ENCODE measurements around the gene ADAMTS1. TPM values are rescaled to one million over a fixed set of nuclear protein-coding genes. Genes with fewer than 3 reads are reported as not detected.

The ADAMTS1 gene
- total and polyA plus RNA-seq, 5 donors from 2014 or later = 0.03 to 0.32 TPM; not detected in 3

DNA sequence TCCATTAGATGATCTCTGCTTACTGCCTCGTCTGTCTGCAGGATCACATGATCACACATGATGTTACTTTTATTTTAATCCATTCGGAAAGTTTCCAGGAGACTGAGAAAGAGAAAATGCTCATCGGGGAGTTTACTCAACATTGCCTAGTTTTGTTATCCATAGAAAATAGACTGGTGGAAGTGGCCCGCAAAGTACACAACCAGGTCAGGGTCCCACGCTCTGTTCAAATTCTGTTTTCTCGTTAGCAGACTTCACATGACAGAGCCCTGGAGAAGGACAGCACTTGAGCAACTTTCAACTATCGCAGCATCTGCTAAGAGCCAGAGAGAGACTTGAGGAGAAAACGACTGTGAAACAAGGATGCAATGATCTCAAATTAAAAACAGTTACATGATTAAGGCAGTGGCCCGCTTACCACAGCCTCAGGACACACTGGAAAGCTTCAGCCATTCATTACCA is 44.2 kb downstream of the ADAMTS1 start:
- no peaks in the 10 kb centered on the region for H3K4me1 Mint-ChIP-seq
- DNase-seq = no peak

DNA sequence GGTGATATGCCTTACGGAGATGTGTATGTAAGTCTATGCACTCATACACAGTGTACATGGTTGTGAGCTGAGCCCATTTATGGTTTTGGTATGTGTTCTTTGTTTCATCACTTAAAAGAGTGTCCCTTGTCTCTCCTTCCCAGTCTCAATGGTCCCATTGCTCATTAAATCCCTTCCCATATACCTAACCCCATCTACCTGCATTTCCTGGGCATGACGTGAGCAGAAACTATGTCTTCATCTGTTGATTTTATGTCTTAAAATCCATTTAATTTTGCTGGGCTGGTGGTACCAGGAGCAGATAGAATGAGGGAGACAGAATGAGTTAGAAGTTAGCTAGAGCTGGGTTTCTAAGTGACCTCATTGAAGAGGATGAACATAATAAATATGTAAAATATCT is 44.8 kb downstream of the ADAMTS1 start:
- Histone ChIP-seq H3K4me3 (ENCODE audit: low read depth, low read length) (no peak overlapping the region), H3K27me3 (ENCODE audit: control insufficient read depth, insufficient read depth, low read length) (no peaks in the 10 kb centered on the region), H3K4me1 (ENCODE audit: control insufficient read depth, insufficient read depth, low read length, poor library complexity, severe bottlenecking) (no peaks in the 10 kb centered on the region), H3K9me3 (ENCODE audit: control insufficient read depth in 2 of 2, low read length in 2 of 2) (no peaks in the 10 kb centered on the region), H3K36me3 (ENCODE audit: control insufficient read depth, insufficient read depth, low read length) (no peaks in the 10 kb centered on the region), H3K27ac (ENCODE audit: insufficient read depth, low read length, poor library complexity, severe bottlenecking) (no peak overlapping the region)
- Mint-ChIP-seq H3K9me3 (peaks cover 0 to 18% (median 1%) of the 10 kb centered on the region in 7 donors), H3K4me1 (no peaks in the 10 kb centered on the region), H3K4me3 (no peak overlapping the region), H3K27me3 (no peaks in the 10 kb centered on the region), H3K36me3 (no peaks in the 10 kb centered on the region), H3K27ac (no peak overlapping the region)
- ATAC-seq (ENCODE audit: low read depth in 2 of 2) = no peak
- DNase-seq = no peak

More for the DNA sequence above, 44.2 kb downstream of the ADAMTS1 start:
- Histone ChIP-seq H3K4me3 (ENCODE audit: low read depth, low read length) (no peak overlapping the region), H3K27me3 (ENCODE audit: control insufficient read depth, insufficient read depth, low read length) (no peaks in the 10 kb centered on the region), H3K4me1 (ENCODE audit: control insufficient read depth, insufficient read depth, low read length, poor library complexity, severe bottlenecking) (no peaks in the 10 kb centered on the region), H3K9me3 (ENCODE audit: control insufficient read depth in 2 of 2, low read length in 2 of 2) (no peaks in the 10 kb centered on the region), H3K27ac (ENCODE audit: insufficient read depth, low read length, poor library complexity, severe bottlenecking) (no peak overlapping the region), H3K36me3 (ENCODE audit: control insufficient read depth, insufficient read depth, low read length) (no peaks in the 10 kb centered on the region)
- no peak overlapping the region for H3K4me3 Mint-ChIP-seq
- no peaks in the 10 kb centered on the region for H3K27me3 Mint-ChIP-seq
- peaks cover 0 to 17% (median 1%) of the 10 kb centered on the region in 7 donors for H3K9me3 Mint-ChIP-seq
- no peak for ATAC-seq (ENCODE audit: low read depth in 2 of 2)
- H3K27ac Mint-ChIP-seq = no peak overlapping the region
- H3K36me3 Mint-ChIP-seq = no peaks in the 10 kb centered on the region

DNA sequence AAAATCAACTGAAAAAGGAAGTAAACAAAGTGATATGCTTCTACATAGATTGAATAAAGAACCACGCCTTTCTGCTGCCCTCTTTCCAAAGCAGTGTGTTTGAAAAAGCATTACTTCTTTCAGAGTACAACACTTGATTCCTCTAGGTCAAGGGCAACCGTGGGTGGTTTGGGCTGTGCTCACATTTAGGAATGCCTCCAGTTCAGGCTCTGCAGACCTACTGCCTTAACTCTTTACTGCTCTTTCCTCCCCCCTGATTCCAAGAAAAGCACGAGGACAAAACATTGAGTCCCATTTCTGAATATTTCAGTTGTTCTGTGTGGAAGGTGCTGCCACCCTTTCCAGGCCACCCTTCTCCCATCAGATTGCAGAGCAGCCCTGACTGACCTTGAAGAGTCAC is 45.2 kb downstream of the ADAMTS1 start:
- H3K27ac ChIP-seq (ENCODE audit: insufficient read depth, low read length, poor library complexity, severe bottlenecking) = no peak overlapping the region
- DNase-seq = no peak
- H3K36me3 Mint-ChIP-seq = no peaks in the 10 kb centered on the region
- no peaks in the 10 kb centered on the region for H3K4me1 ChIP-seq (ENCODE audit: control insufficient read depth, insufficient read depth, low read length, poor library complexity, severe bottlenecking)
- no peaks in the 10 kb centered on the region for H3K4me1 Mint-ChIP-seq
- no peaks in the 10 kb centered on the region for H3K27me3 ChIP-seq (ENCODE audit: control insufficient read depth, insufficient read depth, low read length)
- H3K27me3 Mint-ChIP-seq = no peaks in the 10 kb centered on the region
- no peak overlapping the region for H3K27ac Mint-ChIP-seq
- no peak overlapping the region for H3K4me3 Mint-ChIP-seq
- H3K36me3 ChIP-seq (ENCODE audit: control insufficient read depth, insufficient read depth, low read length) = no peaks in the 10 kb centered on the region
- H3K9me3 Mint-ChIP-seq = peaks cover 0 to 18% (median 1%) of the 10 kb centered on the region in 7 donors
- ATAC-seq (ENCODE audit: low read depth in 2 of 2) = no peak
- H3K9me3 ChIP-seq (ENCODE audit: control insufficient read depth in 2 of 2, low read length in 2 of 2) = no peaks in the 10 kb centered on the region
- no peak overlapping the region for H3K4me3 ChIP-seq (ENCODE audit: low read depth, low read length)

DNA sequence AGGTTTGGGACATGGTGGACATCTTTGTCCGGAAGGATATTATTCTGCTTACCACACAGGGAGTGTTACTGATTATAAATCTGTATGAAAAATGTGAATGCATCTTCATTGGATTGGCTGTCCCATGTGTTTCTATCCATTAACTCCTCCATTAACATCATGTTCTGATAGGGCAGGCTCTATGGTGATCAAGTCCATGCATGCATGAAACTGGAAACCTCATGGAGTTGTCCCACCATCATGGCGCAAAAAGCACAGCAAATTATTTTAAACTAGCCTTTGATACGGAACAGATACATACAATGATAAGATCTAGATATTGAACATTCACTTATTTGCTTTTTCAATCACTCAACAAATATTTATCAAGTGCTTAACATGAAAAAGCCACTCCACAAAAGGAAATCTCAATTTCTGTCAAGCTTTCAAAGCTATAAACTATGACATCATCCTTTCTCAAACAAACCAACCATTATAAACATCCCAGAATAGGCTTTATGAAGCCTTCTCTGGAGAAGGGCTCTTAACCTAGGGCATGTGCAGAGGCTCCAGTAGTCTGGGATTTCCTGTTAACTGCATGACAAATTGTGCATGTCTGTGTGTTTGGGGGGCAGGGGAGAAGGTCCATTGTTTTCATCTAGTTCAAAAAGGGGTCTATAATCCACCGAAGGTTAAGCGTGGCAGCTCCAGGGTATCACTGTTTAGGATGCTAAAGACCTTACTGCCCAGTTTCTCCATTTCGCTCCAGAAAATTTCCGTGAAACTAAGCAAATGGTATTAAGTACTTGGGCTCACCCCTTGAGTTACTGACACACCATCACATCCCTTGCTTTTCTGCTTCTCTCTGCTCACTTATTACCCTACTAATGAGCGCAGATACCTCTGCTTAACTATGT is 46.1 kb downstream of the ADAMTS1 start:
- H3K4me1 Mint-ChIP-seq = no peaks in the 10 kb centered on the region
- no peak overlapping the region for H3K27ac Mint-ChIP-seq
- Histone ChIP-seq H3K27ac (ENCODE audit: insufficient read depth, low read length, poor library complexity, severe bottlenecking) (no peak overlapping the region), H3K9me3 (ENCODE audit: control insufficient read depth in 2 of 2, low read length in 2 of 2) (no peaks in the 10 kb centered on the region), H3K4me3 (ENCODE audit: low read depth, low read length) (no peak overlapping the region), H3K36me3 (ENCODE audit: control insufficient read depth, insufficient read depth, low read length) (no peaks in the 10 kb centered on the region), H3K4me1 (ENCODE audit: control insufficient read depth, insufficient read depth, low read length, poor library complexity, severe bottlenecking) (no peaks in the 10 kb centered on the region), H3K27me3 (ENCODE audit: control insufficient read depth, insufficient read depth, low read length) (no peaks in the 10 kb centered on the region)
- no peaks in the 10 kb centered on the region for H3K27me3 Mint-ChIP-seq
- DNase-seq = no peak
- no peak for ATAC-seq (ENCODE audit: low read depth in 2 of 2)
- H3K4me3 Mint-ChIP-seq = no peak overlapping the region
- H3K9me3 Mint-ChIP-seq = peaks cover 0 to 13% (median 1%) of the 10 kb centered on the region in 7 donors
- H3K36me3 Mint-ChIP-seq = no peaks in the 10 kb centered on the region

DNA sequence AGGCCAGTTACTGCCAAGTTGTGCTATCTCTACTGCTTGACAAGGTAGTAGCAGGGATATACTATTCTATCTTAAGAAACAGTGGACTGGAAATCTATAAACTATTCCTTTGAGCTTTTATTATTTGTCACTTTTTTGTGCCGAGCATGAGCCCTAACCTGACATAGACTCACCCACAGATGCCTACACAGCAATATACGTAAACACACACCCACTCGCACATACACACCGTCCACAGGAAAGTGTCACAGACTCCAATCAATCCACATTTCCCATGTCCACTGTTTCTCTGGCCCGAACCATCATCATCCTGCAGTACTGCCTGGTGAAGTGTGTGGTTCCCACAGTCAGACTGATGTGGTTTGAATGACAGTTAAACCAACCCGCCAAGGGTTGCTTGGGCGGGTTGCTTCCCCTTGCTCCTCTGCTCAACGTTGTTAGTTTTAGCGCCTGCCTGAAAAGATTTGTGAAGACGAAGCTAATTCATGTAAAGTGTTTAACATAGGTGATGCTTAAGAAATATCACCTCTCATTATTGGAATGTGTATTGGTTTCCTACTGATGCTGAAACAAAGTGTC is 47.2 kb downstream of the ADAMTS1 start:
- Mint-ChIP-seq H3K27ac (no peak overlapping the region), H3K27me3 (no peaks in the 10 kb centered on the region), H3K4me3 (no peak overlapping the region), H3K9me3 (peaks cover 0 to 13% (median 5%) of the 10 kb centered on the region in 7 donors), H3K36me3 (no peaks in the 10 kb centered on the region), H3K4me1 (no peaks in the 10 kb centered on the region)
- H3K36me3 ChIP-seq (ENCODE audit: control insufficient read depth, insufficient read depth, low read length) = no peaks in the 10 kb centered on the region
- no peak overlapping the region for H3K4me3 ChIP-seq (ENCODE audit: low read depth, low read length)
- H3K27me3 ChIP-seq (ENCODE audit: control insufficient read depth, insufficient read depth, low read length) = no peaks in the 10 kb centered on the region
- DNase-seq (no peak), ATAC-seq (ENCODE audit: low read depth in 2 of 2) (no peak)
- no peaks in the 10 kb centered on the region for H3K9me3 ChIP-seq (ENCODE audit: control insufficient read depth in 2 of 2, low read length in 2 of 2)
- H3K4me1 ChIP-seq (ENCODE audit: control insufficient read depth, insufficient read depth, low read length, poor library complexity, severe bottlenecking) = no peaks in the 10 kb centered on the region
- H3K27ac ChIP-seq (ENCODE audit: insufficient read depth, low read length, poor library complexity, severe bottlenecking) = no peak overlapping the region

DNA sequence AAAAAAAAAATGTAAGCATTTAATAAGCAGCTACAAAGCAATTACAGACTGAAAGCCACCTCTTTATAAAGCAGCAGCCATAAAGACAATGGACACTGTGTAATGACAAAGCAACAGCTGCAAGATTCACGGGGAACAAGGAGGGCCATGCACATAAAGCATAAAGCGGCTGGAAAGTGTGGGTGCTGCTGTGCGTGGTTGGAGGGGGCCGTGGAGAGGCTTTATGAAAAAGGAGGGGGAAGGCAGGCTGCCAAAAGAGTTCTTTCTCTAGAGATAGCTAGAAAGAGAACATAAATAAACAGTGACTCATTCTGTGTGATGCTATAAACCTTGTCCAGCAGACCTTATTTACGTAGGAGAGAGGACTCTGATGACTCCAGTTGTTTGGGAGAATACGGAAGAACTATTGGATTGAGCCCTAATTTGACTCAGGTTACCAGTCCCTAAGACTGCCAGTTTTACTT is 49.3 kb downstream of the ADAMTS1 start:
- Histone ChIP-seq H3K9me3 (ENCODE audit: control insufficient read depth in 2 of 2, low read length in 2 of 2) (no peaks in the 10 kb centered on the region), H3K27me3 (ENCODE audit: control insufficient read depth, insufficient read depth, low read length) (no peaks in the 10 kb centered on the region), H3K4me3 (ENCODE audit: low read depth, low read length) (no peak overlapping the region), H3K36me3 (ENCODE audit: control insufficient read depth, insufficient read depth, low read length) (no peaks in the 10 kb centered on the region), H3K4me1 (ENCODE audit: control insufficient read depth, insufficient read depth, low read length, poor library complexity, severe bottlenecking) (no peaks in the 10 kb centered on the region), H3K27ac (ENCODE audit: insufficient read depth, low read length, poor library complexity, severe bottlenecking) (no peak overlapping the region)
- no peaks in the 10 kb centered on the region for H3K36me3 Mint-ChIP-seq
- DNase-seq (no peak), ATAC-seq (ENCODE audit: low read depth in 2 of 2) (no peak)
- peaks cover 0 to 12% (median 5%) of the 10 kb centered on the region in 7 donors for H3K9me3 Mint-ChIP-seq
- H3K4me1 Mint-ChIP-seq = no peaks in the 10 kb centered on the region
- no peak overlapping the region for H3K27ac Mint-ChIP-seq
- no peaks in the 10 kb centered on the region for H3K27me3 Mint-ChIP-seq
- H3K4me3 Mint-ChIP-seq = no peak overlapping the region

DNA sequence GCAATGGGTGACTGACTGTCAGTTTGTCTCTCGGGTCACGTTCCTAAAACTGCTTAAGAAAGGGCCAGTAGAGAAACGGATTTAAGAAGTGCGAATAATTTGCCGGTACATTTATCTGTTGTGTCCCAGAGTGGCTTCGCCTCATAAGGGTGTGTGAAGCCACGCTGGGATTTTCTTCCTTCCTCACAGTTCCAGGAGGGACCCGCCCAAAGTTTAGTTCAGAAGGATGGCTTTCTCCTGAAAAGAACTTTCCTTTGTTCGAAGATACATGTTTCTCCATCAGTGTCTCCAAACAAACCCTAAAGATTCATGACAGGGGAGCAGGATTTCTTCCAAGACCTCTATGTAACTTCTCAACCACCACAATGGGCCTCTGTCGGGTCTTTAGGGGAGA is 49.8 kb downstream of the ADAMTS1 start:
- no peak for ATAC-seq (ENCODE audit: low read depth in 2 of 2)

More for the DNA sequence above, 49.8 kb downstream of the ADAMTS1 start:
- H3K36me3 ChIP-seq (ENCODE audit: control insufficient read depth, insufficient read depth, low read length) = no peaks in the 10 kb centered on the region
- H3K4me3 ChIP-seq (ENCODE audit: low read depth, low read length) = no peak overlapping the region
- Mint-ChIP-seq H3K27ac (no peak overlapping the region), H3K27me3 (no peaks in the 10 kb centered on the region), H3K9me3 (peaks cover 0 to 11% (median 5%) of the 10 kb centered on the region in 7 donors), H3K36me3 (no peaks in the 10 kb centered on the region), H3K4me3 (no peak overlapping the region), H3K4me1 (no peaks in the 10 kb centered on the region)
- H3K27me3 ChIP-seq (ENCODE audit: control insufficient read depth, insufficient read depth, low read length) = no peaks in the 10 kb centered on the region
- H3K27ac ChIP-seq (ENCODE audit: insufficient read depth, low read length, poor library complexity, severe bottlenecking) = no peak overlapping the region
- H3K4me1 ChIP-seq (ENCODE audit: control insufficient read depth, insufficient read depth, low read length, poor library complexity, severe bottlenecking) = no peaks in the 10 kb centered on the region
- H3K9me3 ChIP-seq (ENCODE audit: control insufficient read depth in 2 of 2, low read length in 2 of 2) = no peaks in the 10 kb centered on the region
- DNase-seq = no peak

Data from CD4-positive, CD25-positive, alpha-beta regulatory T cell (primary cell).